Epithelial cell of proximal tubule (primary cell): ENCODE results near the gene STK24. TPM values are rescaled to one million over a fixed set of nuclear protein-coding genes. Genes with fewer than 3 reads are reported as not detected.

Experiments
- DNase-seq: peaks from one replicate; pipeline ENCODE4 v3.0.0-alpha.2; 2011; ENCODE audit warnings: low read depth
- H3K4me3 ChIP-seq: 2 replicates; pipeline ENCODE4 v1.5.1; 2011; ENCODE audit warnings: low read depth, mild to moderate bottlenecking, low read length
- total RNA-seq: library from RNA; depleted of rRNA; stranded (reverse); fragments of >200 nt; gene quantifications from 2 replicates; pipeline ENCODE4 v1.2.3, GENCODE V29; 2015
- TF ChIP-seq, protein P1 (sequence below): conservative IDR thresholded peaks from 2 replicates; pipeline ENCODE4 v1.5.1; 2012; ENCODE audit warnings: low read depth, mild to moderate bottlenecking, low read length

STK24 gene
- total RNA-seq, 1 donor from 2014 or later: 115 TPM

DNA sequence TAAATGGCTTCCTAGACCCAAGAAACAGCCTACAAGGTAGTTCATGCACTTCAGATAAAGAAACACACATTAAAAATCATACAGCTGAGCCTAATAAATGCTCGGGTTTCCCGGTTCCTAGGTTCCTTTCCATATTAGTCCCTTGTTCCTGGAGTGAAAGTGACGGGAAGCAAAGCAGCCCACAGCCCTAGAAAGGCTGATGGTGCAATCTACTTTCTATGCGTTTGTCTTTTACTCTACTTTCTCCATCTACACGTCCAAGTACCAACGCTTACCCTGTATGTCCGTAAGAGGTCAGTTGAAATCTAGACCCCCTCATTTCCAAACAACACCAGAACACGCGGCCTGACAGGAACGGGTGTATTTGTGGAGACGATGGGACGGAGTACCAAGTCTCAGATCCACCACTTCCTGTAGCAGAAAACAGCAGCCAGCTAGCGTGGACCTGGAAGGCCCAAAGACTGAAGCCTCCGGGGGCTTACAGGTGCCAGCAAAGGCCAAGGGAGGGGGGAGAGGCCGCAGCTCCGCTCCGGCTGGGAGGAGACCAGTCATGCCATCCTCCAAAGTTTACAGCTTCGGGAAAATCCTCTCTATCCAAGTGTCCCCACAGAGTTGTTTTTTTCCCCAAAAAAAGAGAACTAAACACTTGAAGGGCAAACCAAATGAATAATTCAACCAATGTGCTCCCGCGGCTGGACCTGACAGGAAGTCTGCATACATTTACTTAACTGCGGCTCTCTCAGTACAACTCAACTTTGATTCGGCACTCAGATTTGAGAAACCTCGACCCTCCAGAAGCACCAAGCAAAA, 34.1 kb downstream of the STK24 start:
- TF ChIP-seq, protein P1, sequence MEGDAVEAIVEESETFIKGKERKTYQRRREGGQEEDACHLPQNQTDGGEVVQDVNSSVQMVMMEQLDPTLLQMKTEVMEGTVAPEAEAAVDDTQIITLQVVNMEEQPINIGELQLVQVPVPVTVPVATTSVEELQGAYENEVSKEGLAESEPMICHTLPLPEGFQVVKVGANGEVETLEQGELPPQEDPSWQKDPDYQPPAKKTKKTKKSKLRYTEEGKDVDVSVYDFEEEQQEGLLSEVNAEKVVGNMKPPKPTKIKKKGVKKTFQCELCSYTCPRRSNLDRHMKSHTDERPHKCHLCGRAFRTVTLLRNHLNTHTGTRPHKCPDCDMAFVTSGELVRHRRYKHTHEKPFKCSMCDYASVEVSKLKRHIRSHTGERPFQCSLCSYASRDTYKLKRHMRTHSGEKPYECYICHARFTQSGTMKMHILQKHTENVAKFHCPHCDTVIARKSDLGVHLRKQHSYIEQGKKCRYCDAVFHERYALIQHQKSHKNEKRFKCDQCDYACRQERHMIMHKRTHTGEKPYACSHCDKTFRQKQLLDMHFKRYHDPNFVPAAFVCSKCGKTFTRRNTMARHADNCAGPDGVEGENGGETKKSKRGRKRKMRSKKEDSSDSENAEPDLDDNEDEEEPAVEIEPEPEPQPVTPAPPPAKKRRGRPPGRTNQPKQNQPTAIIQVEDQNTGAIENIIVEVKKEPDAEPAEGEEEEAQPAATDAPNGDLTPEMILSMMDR: no peak
- peak overlapping the region; percentile 9 for H3K4me3 ChIP-seq
- DNase-seq: no peak

DNA sequence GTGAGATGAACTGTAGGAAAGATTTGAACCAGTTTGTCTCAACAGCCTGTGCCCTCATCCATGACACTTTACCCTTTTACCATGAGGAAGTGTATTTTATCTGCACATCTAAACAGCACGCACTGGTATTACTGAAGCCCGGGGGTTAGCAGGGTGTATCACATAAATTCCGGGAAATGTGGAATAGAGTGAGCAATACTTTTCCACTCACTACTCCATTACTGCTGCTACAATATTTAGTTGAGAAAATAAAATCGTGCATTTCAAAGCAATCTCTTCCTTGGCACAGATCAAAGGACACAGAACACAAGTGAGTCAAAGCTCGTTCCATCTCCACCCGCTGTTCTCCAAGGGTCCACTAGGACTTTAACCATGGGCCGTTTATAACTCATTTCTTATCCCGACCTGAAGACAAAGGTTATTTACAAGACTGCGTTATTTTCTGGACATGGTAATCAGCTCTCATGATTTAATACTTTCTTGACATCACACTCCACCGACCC, 35.2 kb downstream of the STK24 start:
- no peak overlapping the region for H3K4me3 ChIP-seq
- no peak for DNase-seq
- TF ChIP-seq, protein P1: peak; percentile 20

DNA sequence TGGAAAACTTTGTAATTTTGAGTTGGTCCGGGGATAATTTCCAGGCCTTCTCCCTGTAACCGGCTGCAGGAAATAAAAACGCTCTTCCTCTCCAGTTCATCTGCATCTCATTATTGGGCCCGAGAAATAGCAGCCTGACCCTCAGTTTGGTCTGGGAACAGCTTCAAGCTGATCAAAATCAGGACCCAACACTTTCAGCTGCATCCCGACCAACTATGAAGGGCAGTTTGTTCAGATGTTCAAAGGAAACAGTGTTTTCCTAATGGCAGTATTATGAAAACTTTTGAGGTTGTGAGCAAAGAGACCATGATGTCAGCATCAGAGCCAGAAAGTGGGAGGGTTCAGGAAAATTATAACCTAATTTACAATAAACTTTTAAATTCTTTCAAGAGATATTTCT, 35.7 kb downstream of the STK24 start:
- TF ChIP-seq, protein P1: no peak
- no peak for DNase-seq
- no peak overlapping the region for H3K4me3 ChIP-seq

DNA sequence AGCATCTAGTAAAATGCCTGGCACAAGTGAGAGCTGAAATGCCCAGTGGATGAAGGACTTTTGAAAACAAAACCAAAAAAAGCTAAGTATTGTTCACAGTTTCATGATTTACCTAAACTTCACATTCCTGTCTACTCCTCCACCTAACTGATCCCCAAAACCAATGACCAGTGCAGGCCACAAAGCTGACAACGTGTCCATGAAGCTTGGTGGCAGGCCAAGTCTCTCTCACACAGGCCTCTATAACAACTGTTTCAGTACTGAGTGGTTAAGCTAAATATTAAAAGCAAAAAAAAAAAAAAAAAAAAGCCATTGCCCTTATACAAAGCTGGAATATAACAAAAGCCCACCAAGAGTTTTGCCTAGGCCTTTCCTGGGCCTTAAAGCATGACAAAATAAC, 36.4 kb downstream of the STK24 start:
- TF ChIP-seq, protein P1: no peak
- H3K4me3 ChIP-seq: no peak overlapping the region
- DNase-seq: no peak

DNA sequence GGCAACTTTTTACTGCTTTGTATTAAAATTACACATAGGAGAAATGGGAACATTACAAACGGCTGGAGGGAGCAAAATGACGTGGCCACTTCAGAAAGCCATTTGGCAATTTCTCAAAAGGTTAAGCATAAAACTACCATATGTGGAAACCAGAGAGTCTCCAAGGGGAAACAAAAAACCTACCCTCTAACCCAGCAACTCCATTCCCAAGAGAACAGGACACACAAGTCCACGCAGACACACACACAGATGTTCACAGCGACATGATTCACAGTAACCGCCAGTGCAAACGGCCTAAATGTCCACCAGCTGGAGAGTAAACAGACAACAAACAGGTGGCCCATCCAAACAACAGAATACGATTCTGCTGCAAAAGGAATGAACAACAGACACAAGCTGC, 37.2 kb downstream of the STK24 start:
- TF ChIP-seq, protein P1: no peak
- no peak overlapping the region for H3K4me3 ChIP-seq
- no peak for DNase-seq

DNA sequence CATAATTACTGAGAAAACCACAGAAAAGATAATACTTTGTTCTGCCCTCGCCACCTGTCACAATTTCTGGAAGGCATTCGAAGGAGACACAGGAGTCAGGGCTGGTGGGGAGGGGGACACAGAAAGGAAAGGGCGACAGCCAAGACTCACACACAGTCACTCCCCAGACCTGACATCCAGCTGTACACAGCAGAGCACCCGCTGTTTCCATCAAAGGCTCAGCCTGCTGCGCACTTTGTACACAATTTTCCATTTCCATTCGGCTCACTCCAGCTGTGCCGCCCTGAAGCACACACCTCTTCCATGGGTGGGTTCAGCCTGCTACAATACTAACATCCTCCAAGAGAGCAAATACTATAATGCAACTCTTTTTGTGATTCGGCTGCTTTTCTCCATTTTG, 38.0 kb downstream of the STK24 start:
- no peak overlapping the region for H3K4me3 ChIP-seq
- TF ChIP-seq, protein P1: no peak
- DNase-seq: no peak

DNA sequence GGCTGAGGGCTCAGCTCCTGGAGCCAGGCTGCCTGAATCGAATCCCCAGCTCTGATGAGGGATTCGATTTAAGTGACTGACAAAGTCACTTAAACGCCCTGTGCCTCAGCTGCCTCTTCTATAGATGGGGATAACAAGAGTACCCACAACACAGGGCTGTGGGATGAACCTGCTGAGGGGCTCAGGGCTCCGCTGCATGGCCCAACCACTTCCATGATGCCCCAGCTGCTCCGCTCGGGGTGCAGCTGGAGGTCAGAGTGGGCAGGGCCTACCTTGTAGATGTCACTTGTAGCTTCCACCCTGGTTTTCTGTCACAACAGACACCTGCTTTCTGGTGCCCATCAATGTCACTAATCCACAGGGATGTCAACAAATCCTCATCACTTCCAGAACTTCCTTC, 39.2 kb downstream of the STK24 start:
- DNase-seq: no peak
- H3K4me3 ChIP-seq: no peak overlapping the region
- TF ChIP-seq, protein P1: no peak
